Effector memory CD4-positive, alpha-beta T cell (primary cell): Measurements from ENCODE around the gene FALEC.
"Not testable (repeated sequence)": the region's sequence is repeated elsewhere in the genome, so short reads cannot be mapped to it uniquely, and the experiment has no call there.

ENCODE experiments used
- DNase-seq, 3 donors: peaks; one replicate each; pipeline ENCODE4 v3.0.0-alpha.2; 2020
- H3K27ac ChIP-seq: 2 replicates; pipeline ENCODE4 v1.7.0; 2013; ENCODE audit warnings: mild to moderate bottlenecking, low read length, moderate library complexity; ENCODE audit not compliant: insufficient read depth, poor library complexity, severe bottlenecking
- H3K27me3 ChIP-seq: replicated peaks from 2 replicates; pipeline ENCODE4 v1.7.0; 2013; ENCODE audit warnings: mild to moderate bottlenecking, low read length; ENCODE audit not compliant: insufficient read depth, control insufficient read depth, poor library complexity, severe bottlenecking
- H3K36me3 ChIP-seq: 2 replicates; pipeline ENCODE4 v1.7.0; 2013; ENCODE audit warnings: mild to moderate bottlenecking, low read length, moderate library complexity; ENCODE audit not compliant: control insufficient read depth, insufficient read depth
- H3K4me1 ChIP-seq: 2 replicates; pipeline ENCODE4 v1.7.0; 2013; ENCODE audit warnings: low read length, mild to moderate bottlenecking; ENCODE audit not compliant: control insufficient read depth, insufficient read depth, poor library complexity, severe bottlenecking
- H3K4me3 ChIP-seq: 2 replicates; pipeline ENCODE4 v1.7.0; 2013; ENCODE audit warnings: low read length, low read depth, mild to moderate bottlenecking; ENCODE audit not compliant: insufficient read depth, poor library complexity, severe bottlenecking
- H3K9me3 ChIP-seq: 2 replicates; pipeline ENCODE4 v1.7.0; 2013; ENCODE audit warnings: mild to moderate bottlenecking, low read length, moderate library complexity; ENCODE audit not compliant: control insufficient read depth

FALEC gene

DNA sequence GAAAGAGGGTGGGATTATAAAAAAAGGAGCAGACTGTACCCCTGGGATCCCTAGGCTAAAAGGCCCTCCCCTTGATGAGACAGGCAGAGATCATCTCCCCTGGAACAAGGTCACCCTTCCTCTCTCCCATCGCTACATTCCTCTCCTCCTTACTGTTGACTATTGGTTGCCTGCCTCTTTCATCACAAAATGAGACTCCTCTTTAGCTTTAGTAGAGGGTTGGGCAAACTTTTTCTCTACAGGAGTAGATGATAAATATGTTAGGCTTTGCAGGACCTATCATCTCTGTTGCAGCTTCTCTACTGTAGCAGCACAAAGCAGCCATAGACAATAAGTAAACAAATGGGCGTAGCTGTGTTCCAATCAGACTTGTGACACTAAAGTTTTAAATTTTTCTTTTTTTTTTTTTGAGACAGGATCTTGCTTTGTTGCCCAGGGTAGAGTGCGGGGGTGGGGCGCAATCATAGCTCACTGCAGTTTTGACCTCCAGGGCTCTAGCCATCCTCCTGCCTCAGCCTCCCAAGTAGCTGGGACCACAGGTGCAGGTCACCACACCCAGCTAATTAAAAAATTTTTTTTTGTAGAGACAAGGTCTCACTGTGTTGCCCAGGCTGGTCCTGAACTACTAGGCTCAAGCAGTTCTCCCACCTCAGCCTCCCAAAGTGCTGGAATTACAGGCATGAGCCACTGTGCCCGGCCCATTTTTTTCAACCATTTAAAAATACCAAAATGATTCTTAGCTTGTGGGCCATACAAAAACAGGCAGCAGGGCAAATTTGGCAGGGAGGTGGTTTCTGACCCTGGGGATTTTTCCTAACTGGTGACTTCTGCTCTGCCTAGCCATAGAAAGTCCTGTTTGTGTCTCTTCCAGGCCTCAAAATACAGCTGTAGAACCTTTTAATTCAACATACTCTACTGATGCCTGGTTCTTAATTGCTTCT, 48.8 kb downstream of the FALEC start:
- Histone ChIP-seq H3K27me3 (no peaks in the 10 kb centered on the region), H3K9me3 (no peaks in the 10 kb centered on the region), H3K4me1 (peaks cover 84% of the 10 kb centered on the region), H3K27ac (peak overlapping the region; percentile 92), H3K4me3 (peak overlapping the region; percentile 23), H3K36me3 (no peaks in the 10 kb centered on the region)
- DNase-seq: no peak

GRCh38 chr1:150565240-150565991, 49.9 kb downstream of the FALEC start:
- DNase-seq, H3K4me3 ChIP-seq, H3K27me3 ChIP-seq, H3K9me3 ChIP-seq, H3K36me3 ChIP-seq: not testable (repeated sequence)
- H3K4me1 ChIP-seq: peaks cover 88% of the 10 kb centered on the region
- peak overlapping the region; percentile 92 for H3K27ac ChIP-seq

GRCh38 chr1:150566589-150567340, 51.2 kb downstream of the FALEC start:
- H3K9me3 ChIP-seq: no peaks in the 10 kb centered on the region
- peak overlapping the region; percentile 52 for H3K4me3 ChIP-seq
- DNase-seq: no peak
- peaks cover 7% of the 10 kb centered on the region for H3K36me3 ChIP-seq
- H3K27ac ChIP-seq: peak overlapping the region; percentile 78
- H3K27me3 ChIP-seq: no peaks in the 10 kb centered on the region
- H3K4me1 ChIP-seq: peaks cover 90% of the 10 kb centered on the region

DNA sequence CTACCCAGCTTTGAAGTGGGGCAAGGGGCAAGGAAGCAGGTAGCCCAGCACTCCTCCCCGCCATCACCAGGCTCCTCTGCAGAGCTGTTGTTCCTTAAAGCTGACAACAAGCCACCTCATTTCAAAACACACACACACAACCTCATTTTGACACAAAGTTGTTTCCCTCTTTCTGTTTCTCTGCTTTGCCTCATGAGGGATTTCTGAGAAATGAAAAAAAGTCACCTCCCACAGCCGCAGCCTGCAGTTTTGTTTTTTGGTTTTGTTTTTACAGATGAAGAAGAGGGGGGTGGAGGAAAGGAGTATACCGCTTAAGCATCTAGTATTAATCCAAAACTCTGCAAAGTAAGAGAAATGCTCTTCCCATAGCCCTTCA, 51.8 kb downstream of the FALEC start:
- no peak for DNase-seq
- no peaks in the 10 kb centered on the region for H3K9me3 ChIP-seq
- H3K27ac ChIP-seq: peak overlapping the region; percentile 78
- peaks cover 89% of the 10 kb centered on the region for H3K4me1 ChIP-seq
- H3K4me3 ChIP-seq: peak overlapping the region; percentile 52
- no peaks in the 10 kb centered on the region for H3K27me3 ChIP-seq
- H3K36me3 ChIP-seq: peaks cover 7% of the 10 kb centered on the region

- Histone ChIP-seq H3K4me3 (peak overlapping the region; percentile 52), H3K27ac (peak overlapping the region; percentile 78), H3K4me1 (peaks cover 91% of the 10 kb centered on the region), H3K27me3 (no peaks in the 10 kb centered on the region), H3K9me3 (no peaks in the 10 kb centered on the region), H3K36me3 (peaks cover 14% of the 10 kb centered on the region)
- peak in 1 of 3 donors; percentile 32 for DNase-seq
These were observed 52.4 kb downstream of the FALEC start for GRCh38 chr1:150567717-150568593.

DNA sequence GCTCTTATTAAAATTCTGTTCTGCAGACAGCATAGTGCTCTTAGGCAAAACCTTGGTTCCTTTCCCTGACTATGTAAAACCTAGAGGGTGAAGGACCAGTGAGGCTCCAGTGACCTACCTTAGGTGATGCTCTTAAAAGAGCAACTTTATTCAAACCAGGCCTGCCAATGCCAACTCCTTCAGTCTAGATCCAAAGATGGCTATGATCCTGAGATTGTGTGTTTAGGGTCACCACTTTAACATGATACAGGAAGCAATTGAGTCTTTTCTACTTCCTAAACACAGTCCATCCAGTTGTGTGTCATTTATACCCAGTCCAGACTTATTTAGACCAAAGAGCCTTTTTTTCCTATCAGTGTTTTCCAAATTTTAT, 53.0 kb downstream of the FALEC start:
- H3K4me1 ChIP-seq: peaks cover 92% of the 10 kb centered on the region
- peaks cover 20% of the 10 kb centered on the region for H3K36me3 ChIP-seq
- DNase-seq: no peak
- H3K27me3 ChIP-seq: no peaks in the 10 kb centered on the region
- peak overlapping the region; percentile 52 for H3K4me3 ChIP-seq
- H3K27ac ChIP-seq: peak overlapping the region; percentile 78
- H3K9me3 ChIP-seq: no peaks in the 10 kb centered on the region

GRCh38 chr1:150572918-150573647, 57.5 kb downstream of the FALEC start:
- Histone ChIP-seq H3K4me1 (peaks cover 61% of the 10 kb centered on the region), H3K4me3 (peak overlapping the region; percentile 31)
- no peak for DNase-seq

GRCh38 chr1:150573648-150574071, 58.1 kb downstream of the FALEC start:
- not testable (repeated sequence) for DNase-seq, H3K9me3 ChIP-seq, H3K27me3 ChIP-seq
- H3K36me3 ChIP-seq: peaks cover 62% of the 10 kb centered on the region
- peak overlapping the region; percentile 31 for H3K4me3 ChIP-seq
- H3K4me1 ChIP-seq: peaks cover 56% of the 10 kb centered on the region
- peak overlapping the region; percentile 98 for H3K27ac ChIP-seq

More at GRCh38 chr1:150572918-150573647, 57.5 kb downstream of the FALEC start:
- Histone ChIP-seq H3K27me3 (no peaks in the 10 kb centered on the region), H3K9me3 (no peaks in the 10 kb centered on the region), H3K27ac (peak overlapping the region; percentile 98), H3K36me3 (peaks cover 56% of the 10 kb centered on the region)
